GM10248 (cell line): ENCODE results near the gene MCTP1.

Experiments used
- CTCF ChIA-PET: fragments of 300-600 bp; sonication (Branson Sonifier 250); formaldehyde crosslinking; extraction: SDS; loops from one replicate; lab custom pipeline; 2021; ENCODE audit warnings: antibody characterized with exemption; lab: Yijun Ruan, JAX
- POLR2A ChIA-PET: fragments of 350-650 bp; sonication (Branson Sonifier 250); formaldehyde crosslinking; extraction: SDS; loops from one replicate; lab custom pipeline; 2020; ENCODE audit warnings: antibody characterized with exemption; lab: Yijun Ruan, JAX
- DNase-seq: peaks from one replicate; pipeline ENCODE4 v3.0.0; 2012; ENCODE audit errors: extremely low spot score
- TF ChIP-seq, protein P1 (sequence below): IDR thresholded peaks from 2 replicates; pipeline ENCODE4 v1.5.1; 2012; ENCODE audit warnings: mild to moderate bottlenecking, low read depth; ENCODE audit errors: extremely low read depth, missing control alignments, control extremely low read depth

Gene MCTP1

DNA sequence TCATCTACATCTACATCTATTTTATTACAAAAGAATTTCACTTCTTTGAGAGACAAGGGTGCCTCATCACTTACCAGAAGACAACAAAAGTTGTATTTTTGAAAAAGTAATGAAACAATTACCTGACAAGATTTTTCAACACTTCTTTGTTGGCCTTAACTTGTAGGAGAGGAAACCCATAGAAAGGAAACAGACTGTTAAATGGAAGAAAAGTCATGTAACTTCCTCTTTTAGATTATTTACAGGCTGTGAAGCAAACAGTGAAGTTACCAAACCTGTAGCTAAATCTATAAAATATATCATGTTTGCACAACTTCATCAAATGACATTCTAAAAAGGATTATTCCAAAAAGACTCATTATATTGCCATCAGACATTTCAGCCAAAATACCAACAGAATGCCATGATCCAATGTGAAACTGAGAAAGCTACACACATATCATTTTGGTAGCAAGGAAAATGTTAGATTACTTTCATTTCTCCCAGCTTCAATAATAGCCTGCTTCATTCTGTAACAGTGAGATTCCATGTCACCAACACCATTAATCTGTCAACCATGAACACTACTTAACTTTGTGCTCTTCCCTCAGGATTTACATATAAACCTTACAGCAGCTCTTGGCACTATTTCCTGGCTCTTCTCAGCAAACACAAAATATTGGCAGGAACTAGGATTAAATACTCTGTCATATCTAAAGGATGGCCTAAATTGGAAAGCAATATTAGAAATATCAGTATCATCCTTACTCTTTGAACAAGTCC is 122.5 kb downstream of the MCTP1 start:
- DNase-seq, result no peak
- CTCF ChIA-PET, result no interaction called here
- POLR2A ChIA-PET, result no interaction called here
- TF ChIP-seq, protein P1, sequence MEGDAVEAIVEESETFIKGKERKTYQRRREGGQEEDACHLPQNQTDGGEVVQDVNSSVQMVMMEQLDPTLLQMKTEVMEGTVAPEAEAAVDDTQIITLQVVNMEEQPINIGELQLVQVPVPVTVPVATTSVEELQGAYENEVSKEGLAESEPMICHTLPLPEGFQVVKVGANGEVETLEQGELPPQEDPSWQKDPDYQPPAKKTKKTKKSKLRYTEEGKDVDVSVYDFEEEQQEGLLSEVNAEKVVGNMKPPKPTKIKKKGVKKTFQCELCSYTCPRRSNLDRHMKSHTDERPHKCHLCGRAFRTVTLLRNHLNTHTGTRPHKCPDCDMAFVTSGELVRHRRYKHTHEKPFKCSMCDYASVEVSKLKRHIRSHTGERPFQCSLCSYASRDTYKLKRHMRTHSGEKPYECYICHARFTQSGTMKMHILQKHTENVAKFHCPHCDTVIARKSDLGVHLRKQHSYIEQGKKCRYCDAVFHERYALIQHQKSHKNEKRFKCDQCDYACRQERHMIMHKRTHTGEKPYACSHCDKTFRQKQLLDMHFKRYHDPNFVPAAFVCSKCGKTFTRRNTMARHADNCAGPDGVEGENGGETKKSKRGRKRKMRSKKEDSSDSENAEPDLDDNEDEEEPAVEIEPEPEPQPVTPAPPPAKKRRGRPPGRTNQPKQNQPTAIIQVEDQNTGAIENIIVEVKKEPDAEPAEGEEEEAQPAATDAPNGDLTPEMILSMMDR, result no peak

DNA sequence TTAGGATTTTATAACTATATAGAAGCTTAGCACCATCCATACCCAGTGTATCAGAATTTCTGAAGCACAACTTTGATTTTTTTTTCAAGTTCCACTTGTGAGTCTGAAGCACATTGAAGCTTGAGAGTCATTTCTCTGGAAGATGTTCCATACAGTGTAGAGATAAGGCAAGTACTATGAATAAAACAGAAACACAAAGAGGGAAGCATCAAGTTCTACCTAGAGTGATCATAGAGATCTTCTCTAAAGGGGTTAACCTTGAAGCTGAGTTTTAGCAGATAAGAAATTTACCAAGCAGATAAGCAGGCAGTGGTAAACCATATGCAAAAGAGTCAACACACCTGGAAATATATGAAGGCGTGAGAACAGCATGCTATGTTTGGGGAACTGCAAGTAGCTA is 125.3 kb downstream of the MCTP1 start:
- TF ChIP-seq, protein P1, result no peak
- ChIA-PET POLR2A (no interaction called here), CTCF (interaction anchor here (0.8 to 1.0 kb wide), 2 partner anchors 52 to 110 kb away, joined by 3 read pairs; no protein-coding TSS in a partner anchor)
- no peak for DNase-seq

DNA sequence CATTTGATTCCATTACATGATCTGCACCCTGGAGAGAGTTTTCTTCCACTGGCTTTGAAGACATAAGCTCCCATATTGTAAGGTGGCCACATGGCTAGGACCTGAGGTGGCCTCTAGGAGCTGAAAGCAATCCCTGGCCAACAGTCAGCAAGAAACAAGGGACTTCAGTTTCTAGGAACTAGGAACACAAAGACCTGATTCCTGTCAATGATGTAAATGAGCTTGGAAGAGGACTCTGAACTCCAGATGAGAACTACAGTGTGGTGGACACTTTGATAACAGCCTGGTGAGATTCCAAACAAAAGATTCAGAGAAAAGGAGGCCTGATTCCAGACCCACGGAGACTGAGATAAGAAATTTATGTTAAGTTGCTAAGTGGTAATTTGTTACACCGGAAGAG is 129.0 kb downstream of the MCTP1 start:
- TF ChIP-seq, protein P1, result no peak
- ChIA-PET POLR2A (no interaction called here), CTCF (interaction anchor here (1.1 kb wide), 1 partner anchor 23 kb away, joined by 3 read pairs; no protein-coding TSS in a partner anchor)
- DNase-seq, result no peak

DNA sequence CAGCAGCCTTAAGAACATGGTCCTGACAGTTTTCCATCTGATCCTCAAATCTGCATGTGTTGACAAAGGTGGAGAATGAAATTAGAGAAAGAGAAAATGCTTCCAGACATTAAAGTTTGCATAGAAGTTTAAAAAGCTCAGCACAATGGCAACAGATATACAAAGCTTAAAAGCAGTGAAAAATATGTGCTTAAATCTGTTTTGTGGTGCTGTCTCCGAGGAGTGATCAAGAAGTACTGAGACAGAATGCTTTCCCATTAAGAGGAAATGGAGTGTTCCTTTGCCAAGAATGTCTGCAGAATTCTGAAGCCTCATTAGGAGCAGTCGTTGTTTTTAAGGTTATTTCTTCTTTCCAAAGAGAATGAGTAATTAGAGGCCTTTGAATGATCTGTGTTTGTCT is 131.4 kb downstream of the MCTP1 start:
- POLR2A ChIA-PET, result no interaction called here
- CTCF ChIA-PET, result no interaction called here
- TF ChIP-seq, protein P1, result no peak
- DNase-seq, result no peak

DNA sequence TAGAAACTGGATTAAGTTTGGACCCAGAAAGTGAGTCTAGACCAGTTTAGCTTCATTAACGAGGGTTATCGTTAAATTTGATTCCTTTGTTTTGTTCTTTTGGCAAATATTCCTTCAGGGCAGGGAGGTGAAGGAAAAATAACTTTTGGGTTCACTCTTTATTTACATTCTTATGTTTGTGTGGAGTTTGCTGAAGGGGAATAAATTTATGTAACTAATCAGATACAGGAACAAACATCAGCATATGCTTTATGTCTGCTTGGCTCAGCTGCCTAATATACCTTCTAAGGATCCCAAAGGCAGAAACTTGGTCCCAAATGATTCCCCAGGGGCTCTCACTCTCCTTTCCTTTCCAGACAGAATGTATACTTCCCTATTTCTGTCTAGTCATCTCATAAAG is 132.4 kb downstream of the MCTP1 start:
- POLR2A ChIA-PET, result no interaction called here
- TF ChIP-seq, protein P1, result no peak
- CTCF ChIA-PET, result interaction anchor here (1.5 to 1.6 kb wide), 2 partner anchors 10 to 17 kb away, joined by 4 to 6 read pairs; no protein-coding TSS in a partner anchor
- DNase-seq, result no peak

DNA sequence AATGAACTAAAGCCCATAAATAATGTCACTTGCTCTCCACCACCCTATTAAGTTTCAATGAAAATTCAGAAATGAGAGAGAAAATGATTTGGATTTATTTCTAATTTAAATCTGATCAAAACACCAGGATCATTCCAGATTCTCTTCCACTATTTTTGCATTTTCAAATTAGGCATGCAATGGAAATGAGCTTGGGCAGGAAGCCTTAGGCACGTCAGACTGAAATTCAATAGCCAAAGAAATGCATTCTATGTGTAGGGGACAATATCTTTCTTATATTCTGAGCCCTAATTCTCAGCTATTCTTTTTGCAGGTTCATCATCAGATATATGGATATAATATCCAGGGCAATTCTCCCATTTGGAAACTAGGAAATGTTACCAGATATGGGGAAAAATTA is 132.8 kb downstream of the MCTP1 start:
- POLR2A ChIA-PET, result no interaction called here
- TF ChIP-seq, protein P1, result no peak
- DNase-seq, result no peak
- CTCF ChIA-PET, result interaction anchor here (1.5 to 1.6 kb wide), 2 partner anchors 10 to 17 kb away, joined by 4 to 6 read pairs; no protein-coding TSS in a partner anchor
